H1 (cell line): ENCODE measurements around the gene TRIM14. TPM values are rescaled to one million over a fixed set of nuclear protein-coding genes. Genes with fewer than 3 reads are reported as not detected.
A peak's percentile ranks its signal among the peaks of the same experiment; 100 is the strongest.

Source experiments
- CTCF ChIA-PET: fragments of 300-600 bp; sonication (Branson Sonifier 250); formaldehyde crosslinking; loops from one replicate; lab custom pipeline; 2021; ENCODE audit not compliant: partially characterized antibody; lab: Charles Lee
- POLR2A ChIA-PET: fragments of 300-600 bp; sonication (Branson Sonifier 250); formaldehyde crosslinking; loops from one replicate; lab custom pipeline; 2021; ENCODE audit warnings: inconsistent platforms; ENCODE audit not compliant: partially characterized antibody; lab: Charles Lee
- DNase-seq, 2 experiments: peaks; one replicate each; pipeline versions ENCODE4 v3.0.0 to v3.0.0-alpha.2; 2010 to 2022; ENCODE audit warnings: low spot score in 2 of 2, low read depth in 1 of 2, mixed read lengths in 1 of 2
- FAIRE-seq: peaks from 2 replicates; lab custom pipeline; 2011; peaks lifted over from hg19 to GRCh38; lab: Jason Lieb, UNC
- H2AFZ ChIP-seq: 2 replicates; pipeline ENCODE4 v1.8.1; 2012; ENCODE audit warnings: low read length, inconsistent platforms
- H2AK5ac ChIP-seq: 2 replicates; pipeline ENCODE4 v1.6.1; 2013; ENCODE audit warnings: low read depth, low read length
- H2BK120ac ChIP-seq: replicated peaks from 2 replicates; pipeline ENCODE3; 2013; ENCODE audit warnings: low read depth, low read length, inconsistent platforms
- H2BK12ac ChIP-seq: 2 replicates; pipeline ENCODE4 v1.6.1; 2013; ENCODE audit warnings: low read depth, low read length
- H2BK15ac ChIP-seq: 2 replicates; pipeline ENCODE4 v1.6.1; 2013; ENCODE audit warnings: low read length
- H2BK20ac ChIP-seq: 2 replicates; pipeline ENCODE4 v1.6.1; 2013; ENCODE audit warnings: low read length
- H2BK5ac ChIP-seq: 2 replicates; pipeline ENCODE4 v1.6.1; 2013; ENCODE audit warnings: low read depth, low read length
- H3K14ac ChIP-seq: 2 replicates; pipeline ENCODE4 v1.6.1; 2013; ENCODE audit warnings: inconsistent platforms; ENCODE audit not compliant: insufficient read length
- H3K18ac ChIP-seq: 2 replicates; pipeline ENCODE4 v1.6.1; 2013; ENCODE audit warnings: low read length; ENCODE audit errors: extremely low read depth
- H3K23ac ChIP-seq: 2 replicates; pipeline ENCODE4 v1.6.1; 2013; ENCODE audit warnings: inconsistent platforms; ENCODE audit not compliant: insufficient read length
- H3K23me2 ChIP-seq: 2 replicates; pipeline ENCODE4 v1.6.1; 2013; ENCODE audit warnings: low read depth, low read length
- H3K27ac ChIP-seq: 2 replicates; pipeline ENCODE4 v1.6.1; 2011; ENCODE audit warnings: low read depth, low read length, inconsistent platforms
- H3K27me3 ChIP-seq, 4 experiments: replicated peaks in 1 of 4; 1 replicate in 1 of 4; 2 replicates in 3 of 4; pipeline versions ENCODE4 v1.6.1 to v1.8.1; 2011 to 2013; ENCODE audit warnings: low read length in 3 of 4, mild to moderate bottlenecking in 3 of 4, inconsistent platforms in 2 of 4, mixed read lengths in 2 of 4, moderate library complexity in 1 of 4; ENCODE audit not compliant: control insufficient read depth in 3 of 4, insufficient read depth in 3 of 4; ENCODE audit errors: extremely low read depth in 1 of 4
- H3K36me3 ChIP-seq, 4 experiments: 2 replicates each; pipeline versions ENCODE4 v1.6.1 to v1.8.1; 2011 to 2013; ENCODE audit warnings: mild to moderate bottlenecking in 4 of 4, low read length in 3 of 4, moderate library complexity in 2 of 4, control low read depth in 1 of 4, inconsistent platforms in 1 of 4; ENCODE audit not compliant: insufficient read depth in 4 of 4, control insufficient read depth in 2 of 4
- H3K4ac ChIP-seq: replicated peaks from 2 replicates; pipeline ENCODE3; 2013; ENCODE audit warnings: low read length, low read depth, mixed read lengths, inconsistent platforms; ENCODE audit not compliant: insufficient read length
- H3K4me1 ChIP-seq, 4 experiments: replicated peaks in 1 of 4; 1 replicate in 1 of 4; 2 replicates in 3 of 4; pipeline versions ENCODE4 v1.6.1 to v1.8.1; 2011 to 2013; ENCODE audit warnings: low read length in 3 of 4, inconsistent platforms in 2 of 4, mixed read lengths in 1 of 4; ENCODE audit not compliant: insufficient read depth in 4 of 4, control insufficient read depth in 3 of 4
- H3K4me2 ChIP-seq, 2 experiments: 2 replicates each; pipeline versions ENCODE4 v1.6.1 to v1.8.1; 2011 to 2013; ENCODE audit warnings: low read depth in 2 of 2, low read length in 2 of 2, control low read depth in 1 of 2, inconsistent platforms in 1 of 2, mild to moderate bottlenecking in 1 of 2; ENCODE audit not compliant: insufficient read depth in 1 of 2
- H3K4me3 ChIP-seq, 4 experiments: fragments of 200-600, 300-600 bp in 1 of 4; sonication (generic), shearing (Covaris generic), sonication (Bioruptor Twin) in 1 of 4; 2 replicates each; pipeline versions ENCODE4 v1.5.1 to v1.8.1; 2011 to 2016; ENCODE audit warnings: low read length in 4 of 4, low read depth in 3 of 4, control low read depth in 2 of 4, inconsistent platforms in 2 of 4, mild to moderate bottlenecking in 2 of 4, mixed read lengths in 1 of 4, moderate library complexity in 1 of 4; ENCODE audit not compliant: insufficient read depth in 2 of 4; ENCODE audit errors: extremely low read depth in 1 of 4
- H3K56ac ChIP-seq: replicated peaks from 2 replicates; pipeline ENCODE3; 2013; ENCODE audit warnings: low read depth, mild to moderate bottlenecking, mixed read lengths, low read length, inconsistent platforms; ENCODE audit not compliant: insufficient read length
- H3K79me1 ChIP-seq: 2 replicates; pipeline ENCODE4 v1.6.1; 2013; ENCODE audit warnings: low read depth, low read length, control low read depth
- H3K79me2 ChIP-seq, 2 experiments: 2 replicates each; pipeline versions ENCODE4 v1.6.1 to v1.8.1; 2012 to 2013; ENCODE audit warnings: low read length in 2 of 2, mild to moderate bottlenecking in 2 of 2, inconsistent platforms in 1 of 2; ENCODE audit not compliant: insufficient read depth in 2 of 2, control insufficient read depth in 1 of 2
- H3K9ac ChIP-seq, 4 experiments: replicated peaks in 1 of 4; 1 replicate in 1 of 4; 2 replicates in 3 of 4; pipeline versions ENCODE4 v1.6.1 to v1.8.1; 2011 to 2013; ENCODE audit warnings: low read depth in 3 of 4, low read length in 3 of 4, control low read depth in 2 of 4, mild to moderate bottlenecking in 2 of 4, moderate library complexity in 2 of 4, inconsistent platforms in 1 of 4; ENCODE audit errors: extremely low read depth in 1 of 4
- H3K9me3 ChIP-seq, 2 experiments: 2 replicates each; pipeline versions ENCODE4 v1.6.1 to v1.8.1; 2012 to 2013; ENCODE audit warnings: mild to moderate bottlenecking in 2 of 2, moderate library complexity in 2 of 2, control low read depth in 1 of 2, inconsistent platforms in 1 of 2, low read depth in 1 of 2, low read length in 1 of 2, mixed read lengths in 1 of 2; ENCODE audit not compliant: insufficient read depth in 2 of 2
- H4K20me1 ChIP-seq, 2 experiments: replicated peaks in 1 of 2; 2 replicates each; pipeline versions ENCODE3 to v1.8.1; 2011 to 2013; ENCODE audit warnings: inconsistent platforms in 2 of 2, low read length in 2 of 2, mild to moderate bottlenecking in 1 of 2; ENCODE audit not compliant: insufficient read depth in 2 of 2, control insufficient read depth in 1 of 2
- H4K5ac ChIP-seq: 2 replicates; pipeline ENCODE4 v1.6.1; 2013; ENCODE audit warnings: low read length, low read depth, mixed read lengths, inconsistent platforms; ENCODE audit not compliant: insufficient read length
- H4K8ac ChIP-seq: 2 replicates; pipeline ENCODE4 v1.8.0; 2013; ENCODE audit warnings: mild to moderate bottlenecking, moderate library complexity, low read length, inconsistent platforms; ENCODE audit not compliant: insufficient read depth; ENCODE audit errors: extremely low read depth
- H4K91ac ChIP-seq: replicated peaks from 2 replicates; pipeline ENCODE3; 2013; ENCODE audit warnings: low read length, mixed read lengths, inconsistent platforms; ENCODE audit not compliant: insufficient read length
- CEBPB ChIP-seq: IDR thresholded peaks from 2 replicates; pipeline ENCODE4 v1.6.1; 2012; ENCODE audit warnings: low read depth, low read length
- EP300 ChIP-seq, 2 experiments: IDR thresholded peaks; 1 replicate in 1 of 2; 2 replicates in 1 of 2; pipeline ENCODE4 v1.6.1; 2011 to 2012; ENCODE audit warnings: low read depth in 2 of 2, low read length in 2 of 2, mild to moderate bottlenecking in 2 of 2, borderline replicate concordance in 1 of 2, inconsistent platforms in 1 of 2, moderate library complexity in 1 of 2
- WGBS, 2 experiments: shearing (Covaris generic) in 1 of 2; methylation state at CpG; one replicate each; pipeline versions ENCODE4 v1.1.6 to v1.1.7; 2013 to 2015; ENCODE audit warnings: low lambda C conversion rate in 2 of 2, mixed read lengths in 2 of 2, inconsistent platforms in 1 of 2, low coverage in 1 of 2, missing lambda C conversion rate in 1 of 2; ENCODE audit not compliant: insufficient replicate concordance in 2 of 2, insufficient coverage in 1 of 2, insufficient read length in 1 of 2; ENCODE audit errors: extremely low coverage in 1 of 2, missing lambda C conversion rate in 1 of 2; 5-methylcytosine and 5-hydroxymethylcytosine counted together
- polyA plus RNA-seq, 7 experiments: library from polyadenylated mRNA; depleted of rRNA in 3 of 7; stranded (reverse) in 5 of 7; unstranded in 2 of 7; fragments of >200 nt in 5 of 7; fragments of 200-250 nt in 2 of 7; gene quantifications; 1 replicate in 5 of 7; 2 replicates in 1 of 7; 4 replicates in 1 of 7; pipeline versions ENCODE4 v1.2.1 to v1.2.3, GENCODE V29; 2011 to 2013; ENCODE audit warnings: missing spikeins in 2 of 7, mixed read lengths in 2 of 7
- total RNA-seq: library from RNA; stranded (reverse); fragmentation: NEBNext Ultra II Directional; extraction: Animal tissue kit (Norgen Biotek cat#: 25700); gene quantifications from 2 replicates; pipeline ENCODE4 v1.2.1, GENCODE V29; 2021

TRIM14 gene
- total and polyA plus RNA-seq, 2 of the 8 experiments (the other 6 are each of a cell fraction or from before 2014, with no cell fraction given), result 9.2 to 19.4 TPM

DNA sequence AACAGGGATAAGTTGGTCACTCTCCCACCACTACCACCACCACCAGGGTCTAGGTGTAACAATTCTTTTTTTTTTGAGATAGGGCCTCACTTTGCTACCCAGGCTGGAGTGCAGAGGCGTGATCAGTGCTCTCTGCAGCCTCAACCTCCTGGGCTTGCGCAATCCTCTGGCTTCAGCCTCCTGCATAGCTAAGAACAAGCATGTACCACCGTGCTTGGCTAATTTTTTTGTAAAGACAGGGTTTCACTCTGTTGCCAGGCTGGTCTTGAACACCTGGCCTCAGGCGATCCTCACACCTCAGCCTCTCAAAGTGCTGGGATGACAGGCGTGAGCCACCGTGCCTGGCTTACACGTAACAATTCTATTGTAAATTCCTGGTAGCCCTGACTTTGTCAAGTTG, 45.9 kb upstream of the TRIM14 start:
- TF ChIP-seq CEBPB (peak; percentile 84), EP300 (IDR thresholded peaks at IDR 0.05; ENCODE audit: borderline replicate concordance in 1 of 2, low read depth in 2 of 2, low read length in 2 of 2) (no peak)
- ChIA-PET CTCF (no interaction called here), POLR2A (interaction anchor here (1.3 kb wide), 1 partner anchor 46 kb away, joined by 4 read pairs; the partner anchor contains the start of gene TRIM14)
- no peak overlapping the region for H3K4me2 ChIP-seq
- no peak overlapping the region for H2AFZ ChIP-seq
- H3K18ac ChIP-seq, result no peak overlapping the region
- no peak overlapping the region for H3K23ac ChIP-seq
- 91% methylated on average over 7 of the region's 7 CpGs; no CpG with 5 or more reads in 1 of the 2 experiments for WGBS, 2 experiments
- H3K4me1 ChIP-seq, result peaks cover 2 to 13% (median 5%) of the 10 kb centered on the region in 4 experiments; a peak in 4 of 7 replicates
- H3K27me3 ChIP-seq, result no peaks in the 10 kb centered on the region
- no peak for DNase-seq
- no peak overlapping the region for H3K27ac ChIP-seq
- no peaks in the 10 kb centered on the region for H3K23me2 ChIP-seq
- no peak overlapping the region for H2BK120ac ChIP-seq
- no peaks in the 10 kb centered on the region for H3K9me3 ChIP-seq
- no peaks in the 10 kb centered on the region; a peak in 1 of 4 replicates for H3K79me2 ChIP-seq
- peaks cover 2 to 11% of the 10 kb centered on the region in 2 experiments for H4K20me1 ChIP-seq
- H2BK5ac ChIP-seq, result no peak overlapping the region
- no peaks in the 10 kb centered on the region for H3K36me3 ChIP-seq
- H2BK12ac ChIP-seq, result no peak overlapping the region
- peaks cover 4% of the 10 kb centered on the region; the same call in 1 of the 2 replicates for H3K79me1 ChIP-seq
- H3K56ac ChIP-seq, result no peak overlapping the region
- no peak overlapping the region for H3K14ac ChIP-seq
- no peak for FAIRE-seq
- no peak overlapping the region for H3K9ac ChIP-seq
- H4K8ac ChIP-seq, result no peak overlapping the region
- H2BK20ac ChIP-seq, result no peak overlapping the region
- no peak overlapping the region for H4K91ac ChIP-seq
- H4K5ac ChIP-seq, result no peak overlapping the region
- H3K4ac ChIP-seq, result no peak overlapping the region
- H2BK15ac ChIP-seq, result no peak overlapping the region
- H3K4me3 ChIP-seq, result no peak overlapping the region
- H2AK5ac ChIP-seq, result no peak overlapping the region
